ENCODE measurements around the gene KSR2. TPM values are rescaled to one million over a fixed set of nuclear protein-coding genes. Genes with fewer than 3 reads are reported as not detected.

The KSR2 gene
- total and polyA plus RNA-seq, 10 of the 15 experiments (the other 5 are each of a cell fraction or from before 2014, with no cell fraction given) = under 0.01 to 1.5 (median 0.01) TPM; not detected in 3

- Histone ChIP-seq H3K4me3 (no peak overlapping the region), H3K27me3 (replicated peaks in 1 of 2; ENCODE audit: control insufficient read depth in 2 of 2, insufficient read depth in 2 of 2, low read length in 1 of 2) (peaks cover 0 to 2% of the 10 kb centered on the region in 2 experiments; a peak in 1 of 4 replicates), H3K36me3 (ENCODE audit: control insufficient read depth in 2 of 2, insufficient read depth in 2 of 2, low read length in 1 of 2) (no peaks in the 10 kb centered on the region), H3K79me2 (ENCODE audit: control insufficient read depth, insufficient read depth, low read length) (no peaks in the 10 kb centered on the region), H3K9me3 (replicated peaks; ENCODE audit: control insufficient read depth, insufficient read depth, low read length) (no peaks in the 10 kb centered on the region), H4K20me1 (ENCODE audit: control insufficient read depth, insufficient read depth) (no peaks in the 10 kb centered on the region), H3K27ac (ENCODE audit: control insufficient read depth, insufficient read depth) (no peak overlapping the region), H3K9ac (ENCODE audit: control insufficient read depth, insufficient read depth, low read length) (no peak overlapping the region), H3K4me2 (ENCODE audit: control insufficient read depth, insufficient read depth) (no peak overlapping the region), H3K4me1 (ENCODE audit: control insufficient read depth, insufficient read depth, low read length) (no peaks in the 10 kb centered on the region), H2AFZ (ENCODE audit: control insufficient read depth, low read depth, low read length) (no peak overlapping the region)
- ChIA-PET CTCF (no interaction called here), SMC1A (ENCODE audit: uncharacterized antibody, unreplicated experiment) (no interaction called here), POLR2A (no interaction called here), RAD21 (ENCODE audit: unreplicated experiment) (no interaction called here)
- in situ Hi-C loops (cut with MboI) = no loop called here
- no peak for DNase-seq (ENCODE audit: low read depth, low spot score)
- intact Hi-C loops (cut with micrococcal nuclease; ENCODE audit: unreplicated experiment) = no loop called here
- 9% methylated on average over 4 of the region's 4 CpGs for WGBS (ENCODE audit: insufficient coverage, insufficient replicate concordance, low lambda C conversion rate, missing lambda C conversion rate)
- no peak for ATAC-seq
- no TSS peak for BruUV-seq (replicated peaks)
- FAIRE-seq = no peak
- no peak for TF ChIP-seq CTCF (IDR thresholded peaks at IDR 0.05 in 2 of 3, conservative IDR thresholded peaks at IDR 0.05 in 1 of 3; ENCODE audit: control insufficient read depth in 2 of 3, extremely low read depth in 1 of 3, insufficient read depth in 1 of 3, low read depth in 3 of 3, low read length in 3 of 3)
- no peak for TF ChIP-seq KLF5 (IDR thresholded peaks at IDR 0.05; ENCODE audit: partially characterized antibody)
- no peak for TF ChIP-seq JUND (IDR thresholded peaks at IDR 0.05; ENCODE audit: low read depth, low read length)
- no peak for TF ChIP-seq NKRF (conservative IDR thresholded peaks at IDR 0.05)
- TF ChIP-seq ZBTB40 (IDR thresholded peaks at IDR 0.05; ENCODE audit: borderline replicate concordance) = no peak
- TF ChIP-seq USF2 (IDR thresholded peaks at IDR 0.05; ENCODE audit: borderline replicate concordance, low read depth, low read length) = no peak
- TF ChIP-seq EZH2 (IDR thresholded peaks at IDR 0.05; ENCODE audit: borderline replicate concordance, control insufficient read depth, low read depth, low read length) = no peak
- no peak for TF ChIP-seq HSF1 (IDR thresholded peaks at IDR 0.05; ENCODE audit: low read depth, low read length)
- TF ChIP-seq USF1 (IDR thresholded peaks at IDR 0.05; ENCODE audit: borderline replicate concordance, extremely low read length, insufficient read depth, low read depth, low read length) = no peak
- no peak for TF ChIP-seq ZSCAN29 (IDR thresholded peaks at IDR 0.05)
- TF ChIP-seq IRF4 (IDR thresholded peaks at IDR 0.05; ENCODE audit: low read depth, low read length) = no peak
- TF ChIP-seq NFIC (IDR thresholded peaks at IDR 0.05; ENCODE audit: low read depth, low read length) = no peak
Observed at GRCh38 chr12:117714203-117714602, 254.6 kb downstream of the KSR2 start.

All from GM12878 (cell line).